GM21619 (cell line): Measurements from ENCODE around the gene PLN.

Experiments used
- ATAC-seq: cut with Tn5 transposase; IDR thresholded peaks from one replicate; pipeline ENCODE4 v1.9.1; 2021; ENCODE audit not compliant: unreplicated experiment

The PLN gene

GRCh38 chr6:118536478-118536877, 11.6 kb upstream of the PLN start:
- ATAC-seq: no peak

GRCh38 chr6:118537574-118537973, 10.5 kb upstream of the PLN start:
- ATAC-seq: no peak

GRCh38 chr6:118542184-118542952, 5.7 kb upstream of the PLN start:
- no peak for ATAC-seq

- ATAC-seq: no peak
Observed at GRCh38 chr6:118544105-118544504, 4.0 kb upstream of the PLN start.

- ATAC-seq: no peak
Observed at GRCh38 chr6:118546164-118546879, 1.8 kb upstream of the PLN start.

GRCh38 chr6:118546880-118547218, 1.2 kb upstream of the PLN start:
- ATAC-seq: no peak

- no peak for ATAC-seq
Observed at GRCh38 chr6:118548613-118549012, 517 bp downstream of the PLN start.

- peak; percentile 90 for ATAC-seq
Observed at GRCh38 chr6:118551063-118552053, 3.3 kb downstream of the PLN start.

- ATAC-seq: no peak
Observed at GRCh38 chr6:118553132-118553531, 5.0 kb downstream of the PLN start.

GRCh38 chr6:118554698-118555097, 6.6 kb downstream of the PLN start:
- no peak for ATAC-seq

- peak; percentile 72 for ATAC-seq
Observed at GRCh38 chr6:118558464-118559217, 10.5 kb downstream of the PLN start.

- ATAC-seq: peak; percentile 75
Observed at GRCh38 chr6:118559659-118560058, 11.6 kb downstream of the PLN start.

- no peak for ATAC-seq
Observed at GRCh38 chr6:118562248-118562647, 14.2 kb downstream of the PLN start.

- ATAC-seq: no peak
Observed at GRCh38 chr6:118562959-118563358, 14.9 kb downstream of the PLN start.

GRCh38 chr6:118565311-118565960, 17.3 kb downstream of the PLN start:
- ATAC-seq: peak; percentile 100

- no peak for ATAC-seq
Observed at GRCh38 chr6:118567974-118568373, 19.9 kb downstream of the PLN start.

GRCh38 chr6:118569498-118569897, 21.4 kb downstream of the PLN start:
- ATAC-seq: no peak

- no peak for ATAC-seq
Observed at GRCh38 chr6:118571121-118571520, 23.0 kb downstream of the PLN start.

GRCh38 chr6:118574051-118574865, 26.2 kb downstream of the PLN start:
- no peak for ATAC-seq
